ENCODE data around the gene TRIM2.
A peak's percentile ranks its signal among the peaks of the same experiment; 100 is the strongest.

TRIM2 gene

GRCh38 chr4:153249199-153250041, 45.2 kb downstream of the TRIM2 start:
- H3K9me2 ChIP-seq (replicated peaks; ENCODE audit: control insufficient read depth, low read length) = no peaks in the 10 kb centered on the region
- peaks cover 29% of the 10 kb centered on the region for H3K4me1 ChIP-seq (ENCODE audit: control insufficient read depth, low read length)
- H3K27ac ChIP-seq (ENCODE audit: low read depth, low read length) = no peak overlapping the region
- H3K9me3 ChIP-seq (ENCODE audit: control insufficient read depth, insufficient read depth, low read length) = no peaks in the 10 kb centered on the region
- TF ChIP-seq EZH2phosphoT487 (IDR thresholded peaks at IDR 0.05; ENCODE audit: borderline replicate concordance, low read length) = no peak
- TF ChIP-seq, protein P1, sequence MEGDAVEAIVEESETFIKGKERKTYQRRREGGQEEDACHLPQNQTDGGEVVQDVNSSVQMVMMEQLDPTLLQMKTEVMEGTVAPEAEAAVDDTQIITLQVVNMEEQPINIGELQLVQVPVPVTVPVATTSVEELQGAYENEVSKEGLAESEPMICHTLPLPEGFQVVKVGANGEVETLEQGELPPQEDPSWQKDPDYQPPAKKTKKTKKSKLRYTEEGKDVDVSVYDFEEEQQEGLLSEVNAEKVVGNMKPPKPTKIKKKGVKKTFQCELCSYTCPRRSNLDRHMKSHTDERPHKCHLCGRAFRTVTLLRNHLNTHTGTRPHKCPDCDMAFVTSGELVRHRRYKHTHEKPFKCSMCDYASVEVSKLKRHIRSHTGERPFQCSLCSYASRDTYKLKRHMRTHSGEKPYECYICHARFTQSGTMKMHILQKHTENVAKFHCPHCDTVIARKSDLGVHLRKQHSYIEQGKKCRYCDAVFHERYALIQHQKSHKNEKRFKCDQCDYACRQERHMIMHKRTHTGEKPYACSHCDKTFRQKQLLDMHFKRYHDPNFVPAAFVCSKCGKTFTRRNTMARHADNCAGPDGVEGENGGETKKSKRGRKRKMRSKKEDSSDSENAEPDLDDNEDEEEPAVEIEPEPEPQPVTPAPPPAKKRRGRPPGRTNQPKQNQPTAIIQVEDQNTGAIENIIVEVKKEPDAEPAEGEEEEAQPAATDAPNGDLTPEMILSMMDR (IDR thresholded peaks at IDR 0.05; ENCODE audit: low read depth, low read length, poor library complexity, severe bottlenecking) = peak; percentile 0
- peak overlapping the region; percentile 67 for H3K4me3 ChIP-seq (ENCODE audit: low read length)
- no peaks in the 10 kb centered on the region for H4K20me1 ChIP-seq (ENCODE audit: control insufficient read depth, insufficient read depth, low read depth, low read length)
- no peaks in the 10 kb centered on the region for H3K27me3 ChIP-seq (ENCODE audit: control insufficient read depth, low read length)
- no peaks in the 10 kb centered on the region for H3F3A ChIP-seq (ENCODE audit: control insufficient read depth, insufficient read depth)
- H3K4me2 ChIP-seq (ENCODE audit: low read length) = peak overlapping the region; percentile 73
- no peaks in the 10 kb centered on the region for H3K79me2 ChIP-seq (ENCODE audit: control insufficient read depth, low read length)
- no peaks in the 10 kb centered on the region for H3K36me3 ChIP-seq (ENCODE audit: control insufficient read depth, low read length)

DNA sequence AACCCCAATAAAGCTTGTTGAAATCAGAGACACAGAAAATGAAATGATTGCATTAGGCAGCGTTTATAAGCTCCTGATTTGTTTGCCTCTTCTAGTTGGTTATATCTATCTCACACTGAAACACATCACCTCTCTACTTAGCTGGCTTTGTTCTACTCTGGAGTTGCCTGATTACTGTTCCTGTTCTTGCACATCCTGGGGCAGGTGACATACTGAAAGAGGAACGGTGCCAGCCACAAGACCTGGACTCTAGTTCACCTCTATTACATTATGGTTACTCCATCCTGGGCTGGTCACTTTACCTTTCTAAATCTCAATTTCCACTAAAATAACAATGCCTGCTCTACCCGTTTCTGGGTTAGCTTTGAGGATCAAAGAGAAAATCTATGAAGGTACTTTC, 47.9 kb downstream of the TRIM2 start:
- TF ChIP-seq, protein P1 (IDR thresholded peaks at IDR 0.05; ENCODE audit: low read depth, low read length, poor library complexity, severe bottlenecking) = no peak
- no peak for TF ChIP-seq EZH2phosphoT487 (IDR thresholded peaks at IDR 0.05; ENCODE audit: borderline replicate concordance, low read length)
- Histone ChIP-seq H3K79me2 (ENCODE audit: control insufficient read depth, low read length) (no peaks in the 10 kb centered on the region), H3K9me3 (ENCODE audit: control insufficient read depth, insufficient read depth, low read length) (no peaks in the 10 kb centered on the region), H3K4me1 (ENCODE audit: control insufficient read depth, low read length) (peaks cover 31% of the 10 kb centered on the region), H3K4me2 (ENCODE audit: low read length) (no peak overlapping the region), H3K9me2 (replicated peaks; ENCODE audit: control insufficient read depth, low read length) (no peaks in the 10 kb centered on the region), H3K27me3 (ENCODE audit: control insufficient read depth, low read length) (peaks cover 3% of the 10 kb centered on the region), H3K4me3 (ENCODE audit: low read length) (no peak overlapping the region), H3K36me3 (ENCODE audit: control insufficient read depth, low read length) (no peaks in the 10 kb centered on the region), H3F3A (ENCODE audit: control insufficient read depth, insufficient read depth) (no peaks in the 10 kb centered on the region), H3K27ac (ENCODE audit: low read depth, low read length) (no peak overlapping the region), H4K20me1 (ENCODE audit: control insufficient read depth, insufficient read depth, low read depth, low read length) (no peaks in the 10 kb centered on the region)

GRCh38 chr4:153255233-153255632, 51.0 kb downstream of the TRIM2 start:
- Histone ChIP-seq H3K4me1 (ENCODE audit: control insufficient read depth, low read length) (peaks cover 48% of the 10 kb centered on the region), H3K9me2 (replicated peaks; ENCODE audit: control insufficient read depth, low read length) (no peaks in the 10 kb centered on the region), H3K4me3 (ENCODE audit: low read length) (no peak overlapping the region), H3K9me3 (ENCODE audit: control insufficient read depth, insufficient read depth, low read length) (no peaks in the 10 kb centered on the region), H3K27me3 (ENCODE audit: control insufficient read depth, low read length) (peaks cover 10% of the 10 kb centered on the region), H3F3A (ENCODE audit: control insufficient read depth, insufficient read depth) (no peaks in the 10 kb centered on the region), H3K36me3 (ENCODE audit: control insufficient read depth, low read length) (no peaks in the 10 kb centered on the region), H4K20me1 (ENCODE audit: control insufficient read depth, insufficient read depth, low read depth, low read length) (no peaks in the 10 kb centered on the region), H3K27ac (ENCODE audit: low read depth, low read length) (no peak overlapping the region), H3K4me2 (ENCODE audit: low read length) (no peak overlapping the region), H3K79me2 (ENCODE audit: control insufficient read depth, low read length) (no peaks in the 10 kb centered on the region)
- no peak for TF ChIP-seq EZH2phosphoT487 (IDR thresholded peaks at IDR 0.05; ENCODE audit: borderline replicate concordance, low read length)
- TF ChIP-seq, protein P1 (IDR thresholded peaks at IDR 0.05; ENCODE audit: low read depth, low read length, poor library complexity, severe bottlenecking) = no peak

Measured in DOHH2 (cell line).